AG04449 (cell line): ENCODE results near the gene MVB12B.

Experiments
- CTCF ChIA-PET: fragments of 350-600 bp; formaldehyde crosslinking; extraction: SDS; loops from one replicate; lab custom pipeline; 2021; ENCODE audit warnings: antibody characterized with exemption; lab: Yijun Ruan, JAX
- POLR2A ChIA-PET: fragments of 400-600, 350-600 bp; formaldehyde crosslinking; extraction: SDS; loops from one replicate; lab custom pipeline; 2020; ENCODE audit warnings: antibody characterized with exemption, inconsistent platforms; lab: Yijun Ruan, JAX
- DNase-seq: peaks from one replicate; pipeline ENCODE4 v3.0.0-alpha.2; 2010; ENCODE audit warnings: low read depth, low spot score
- H3K4me3 ChIP-seq: 2 replicates; pipeline ENCODE4 v1.5.1; 2011; ENCODE audit warnings: low read depth, mild to moderate bottlenecking, control low read depth, low read length
- CTCF ChIP-seq: IDR thresholded peaks from one replicate; pipeline ENCODE4 v1.5.1; 2011; ENCODE audit warnings: mild to moderate bottlenecking, moderate library complexity, low read length, control low read depth, inconsistent platforms; ENCODE audit not compliant: insufficient read depth; ENCODE audit errors: missing control alignments

Gene MVB12B

GRCh38 chr9:126442636-126443035 lies 116.0 kb downstream of the MVB12B start:
- TF ChIP-seq CTCF, result no peak
- ChIA-PET POLR2A (no interaction called here), CTCF (interaction anchor here (1.0 to 3.8 kb wide), 5 partner anchors 10 to 57 kb away, joined by 3 to 14 read pairs (median 5); no protein-coding TSS in a partner anchor)
- H3K4me3 ChIP-seq, result no peak overlapping the region
- no peak for DNase-seq

GRCh38 chr9:126443144-126443543 lies 116.5 kb downstream of the MVB12B start:
- no peak for DNase-seq
- H3K4me3 ChIP-seq, result no peak overlapping the region
- TF ChIP-seq CTCF, result no peak
- ChIA-PET CTCF (interaction anchor here (1.0 to 3.8 kb wide), 4 partner anchors 10 to 56 kb away, joined by 3 to 14 read pairs (median 4); no protein-coding TSS in a partner anchor), POLR2A (no interaction called here)

GRCh38 chr9:126448136-126448535 lies 121.5 kb downstream of the MVB12B start:
- DNase-seq, result no peak
- CTCF ChIA-PET, result interaction anchor here (1.5 to 2.3 kb wide), 3 partner anchors 21 to 51 kb away, joined by 4 to 7 read pairs (median 5); no protein-coding TSS in a partner anchor
- POLR2A ChIA-PET, result no interaction called here

GRCh38 chr9:126448865-126449577 lies 122.4 kb downstream of the MVB12B start:
- POLR2A ChIA-PET, result no interaction called here
- CTCF ChIA-PET, result interaction anchor here (1.2 to 2.3 kb wide), 2 partner anchors 43 to 51 kb away, joined by 3 to 5 read pairs; no protein-coding TSS in a partner anchor
- no peak for DNase-seq
- no peak for TF ChIP-seq CTCF
- H3K4me3 ChIP-seq, result no peak overlapping the region

More at GRCh38 chr9:126448136-126448535, 121.5 kb downstream of the MVB12B start:
- TF ChIP-seq CTCF, result no peak
- H3K4me3 ChIP-seq, result no peak overlapping the region

GRCh38 chr9:126449725-126450667 lies 123.4 kb downstream of the MVB12B start:
- POLR2A ChIA-PET, result no interaction called here
- no peak for TF ChIP-seq CTCF
- no peak overlapping the region for H3K4me3 ChIP-seq
- no peak for DNase-seq
- CTCF ChIA-PET, result interaction anchor here (0.7 to 2.1 kb wide), 4 partner anchors 11 to 42 kb away, joined by 3 to 11 read pairs (median 3); no protein-coding TSS in a partner anchor
